ENCODE results near the gene CCDC78.
"Not testable (repeated sequence)": the region's sequence is repeated elsewhere in the genome, so short reads cannot be mapped to it uniquely, and the experiment has no call there.

CCDC78 gene

GRCh38 chr16:693364-693763 is 32.9 kb downstream of the CCDC78 start:
- no peak for DNase-seq (ENCODE audit: low read depth)

GRCh38 chr16:692356-693108 is 33.7 kb downstream of the CCDC78 start:
- no peak for DNase-seq (ENCODE audit: low read depth)

GRCh38 chr16:691242-691641 is 35.0 kb downstream of the CCDC78 start:
- not testable (repeated sequence) for DNase-seq (ENCODE audit: low read depth)

- DNase-seq (ENCODE audit: low read depth) = no peak
Observed at GRCh38 chr16:689175-689897, 36.9 kb downstream of the CCDC78 start.

GRCh38 chr16:687499-687898 is 38.7 kb downstream of the CCDC78 start:
- DNase-seq (ENCODE audit: low read depth) = no peak

- no peak for DNase-seq (ENCODE audit: low read depth)
Observed at GRCh38 chr16:686459-687260, 39.6 kb downstream of the CCDC78 start.

- peak; percentile 48 for DNase-seq (ENCODE audit: low read depth)
Observed at GRCh38 chr16:685967-686366, 40.3 kb downstream of the CCDC78 start.

GRCh38 chr16:684961-685696 is 41.1 kb downstream of the CCDC78 start:
- no peak for DNase-seq (ENCODE audit: low read depth)

GRCh38 chr16:684071-684794 is 42.0 kb downstream of the CCDC78 start, which contains the start of gene JMJD8:
Gene JMJD8, minus strand, starts transcription at chr16:684334. Its CDS starts 15 bp downstream, at chr16:684319.
- DNase-seq (ENCODE audit: low read depth) = peak; percentile 96

GRCh38 chr16:683396-684070 is 42.7 kb downstream of the CCDC78 start:
- DNase-seq (ENCODE audit: low read depth) = no peak

- DNase-seq (ENCODE audit: low read depth) = no peak
Observed at GRCh38 chr16:682493-683395, 43.5 kb downstream of the CCDC78 start.

- DNase-seq (ENCODE audit: low read depth) = peak; percentile 22
Observed at GRCh38 chr16:681746-682427, 44.4 kb downstream of the CCDC78 start.

- DNase-seq (ENCODE audit: low read depth) = peak; percentile 44
Observed at GRCh38 chr16:680967-681745, 45.1 kb downstream of the CCDC78 start.

GRCh38 chr16:680625-680945 is 45.7 kb downstream of the CCDC78 start:
- DNase-seq (ENCODE audit: low read depth) = no peak

- peak; percentile 88 for DNase-seq (ENCODE audit: low read depth)
Observed at GRCh38 chr16:679814-680624, 46.2 kb downstream of the CCDC78 start, which contains the start of gene STUB1. Gene STUB1, plus strand, starts transcription at chr16:680410. Its CDS starts 116 bp downstream, at chr16:680526.

GRCh38 chr16:678858-679813 is 47.1 kb downstream of the CCDC78 start:
- peak; percentile 64 for DNase-seq (ENCODE audit: low read depth)
